Vagina (tissue), 2 donors: ENCODE data around the gene RHBG. TPM values are rescaled to one million over a fixed set of nuclear protein-coding genes. Genes with fewer than 3 reads are reported as not detected.

Experiments
- DNase-seq, 2 donors: peaks; one replicate each; pipeline ENCODE4 v3.0.0-alpha.2; 2017; ENCODE audit errors: extremely low spot score in 2 of 2
- H3K27ac ChIP-seq: fragments of 200-600 bp; sonication (generic); one replicate; pipeline ENCODE4 v1.5.1; 2019
- H3K27me3 ChIP-seq: fragments of 200-600 bp; sonication (generic); one replicate; pipeline ENCODE4 v1.5.1; 2019
- H3K36me3 ChIP-seq, 2 donors: fragments of 200-600 bp; sonication (generic); one replicate each; pipeline ENCODE4 v1.5.1; 2017 to 2019
- H3K4me1 ChIP-seq: fragments of 200-600 bp; sonication (generic); one replicate; pipeline ENCODE4 v1.5.1; 2019
- H3K4me3 ChIP-seq, 2 donors: fragments of 200-600 bp; sonication (generic); 1 replicate in 1 of 2; 2 replicates in 1 of 2; pipeline ENCODE4 v1.5.1; 2016 to 2019
- H3K9me3 ChIP-seq: fragments of 200-600 bp; sonication (generic); one replicate; pipeline ENCODE4 v1.5.1; 2019
- CTCF ChIP-seq, 3 experiments: fragments of 450-650 bp in 2 of 3; fragments of 200-600 bp in 1 of 3; sonication (generic) in 1 of 3; IDR thresholded peaks; one replicate each; pipeline ENCODE4 v1.5.1; 2017 to 2019; ENCODE audit warnings: antibody characterized with exemption in 3 of 3, mild to moderate bottlenecking in 2 of 3, moderate library complexity in 2 of 3
- POLR2A ChIP-seq, 2 donors: fragments of 450-650 bp; IDR thresholded peaks; one replicate each; pipeline ENCODE4 v1.6.1; 2017; ENCODE audit warnings: antibody characterized with exemption in 2 of 2, mild to moderate bottlenecking in 2 of 2, moderate library complexity in 2 of 2
- POLR2AphosphoS5 ChIP-seq, 2 donors: sonication (generic); formaldehyde crosslinking; IDR thresholded peaks; one replicate each; pipeline ENCODE4 v1.9.0; 2017; ENCODE audit warnings: antibody characterized with exemption in 2 of 2, mild to moderate bottlenecking in 2 of 2, low read depth in 1 of 2; ENCODE audit not compliant: insufficient read depth in 1 of 2
- intact Hi-C: fragments of 100-400 bp; cut with DNase I; formaldehyde crosslinking; loops from one replicate; pipeline ENCODE4 v1.15.1; 2023
- total RNA-seq: library from RNA; depleted of rRNA; stranded (reverse); fragments of >200 nt; gene quantifications from one replicate; pipeline ENCODE4 v1.2.3, GENCODE V29; 2016

RHBG gene
- total RNA-seq, 1 donor from 2014 or later, result not detected

- no peaks in the 10 kb centered on the region for H3K27me3 ChIP-seq
- intact Hi-C loops, result no loop called here
- H3K4me3 ChIP-seq, result no peak overlapping the region
- H3K27ac ChIP-seq, result no peak overlapping the region
- no peak for DNase-seq
- H3K36me3 ChIP-seq, result no peaks in the 10 kb centered on the region
- H3K9me3 ChIP-seq, result no peaks in the 10 kb centered on the region
- no peaks in the 10 kb centered on the region for H3K4me1 ChIP-seq
- TF ChIP-seq POLR2AphosphoS5 (IDR thresholded peaks at IDR 0.05; ENCODE audit: insufficient read depth in 1 of 2, low read depth in 1 of 2) (no peak), CTCF (IDR thresholded peaks at IDR 0.05) (no peak), POLR2A (IDR thresholded peaks at IDR 0.05) (no peak)
Observed at GRCh38 chr1:156360534-156360933, 8.5 kb upstream of the RHBG start.

GRCh38 chr1:156365754-156366153, 3.3 kb upstream of the RHBG start:
- no peaks in the 10 kb centered on the region for H3K27me3 ChIP-seq
- no peak for DNase-seq
- no peak overlapping the region for H3K27ac ChIP-seq
- intact Hi-C loops, result no loop called here
- H3K36me3 ChIP-seq, result no peaks in the 10 kb centered on the region
- H3K9me3 ChIP-seq, result no peaks in the 10 kb centered on the region
- peaks cover 11% of the 10 kb centered on the region for H3K4me1 ChIP-seq
- H3K4me3 ChIP-seq, result no peak overlapping the region
- no peak for TF ChIP-seq POLR2A (IDR thresholded peaks at IDR 0.05)
- TF ChIP-seq POLR2AphosphoS5 (IDR thresholded peaks at IDR 0.05; ENCODE audit: insufficient read depth in 1 of 2, low read depth in 1 of 2), result no peak

GRCh38 chr1:156366378-156367166, 2.4 kb upstream of the RHBG start:
- no peaks in the 10 kb centered on the region for H3K27me3 ChIP-seq
- intact Hi-C loops, result no loop called here
- no peak for DNase-seq

GRCh38 chr1:156367383-156368156, 1.4 kb upstream of the RHBG start:
- H3K27me3 ChIP-seq, result no peaks in the 10 kb centered on the region

More at GRCh38 chr1:156366378-156367166, 2.4 kb upstream of the RHBG start:
- H3K4me1 ChIP-seq, result peaks cover 11% of the 10 kb centered on the region
- no peaks in the 10 kb centered on the region for H3K36me3 ChIP-seq
- H3K27ac ChIP-seq, result no peak overlapping the region
- TF ChIP-seq CTCF (IDR thresholded peaks at IDR 0.05), result no peak
- TF ChIP-seq POLR2A (IDR thresholded peaks at IDR 0.05), result no peak
- TF ChIP-seq POLR2AphosphoS5 (IDR thresholded peaks at IDR 0.05; ENCODE audit: insufficient read depth in 1 of 2, low read depth in 1 of 2), result no peak
- H3K4me3 ChIP-seq, result no peak overlapping the region
- no peaks in the 10 kb centered on the region for H3K9me3 ChIP-seq

More at GRCh38 chr1:156367383-156368156, 1.4 kb upstream of the RHBG start:
- Histone ChIP-seq H3K36me3 (no peaks in the 10 kb centered on the region), H3K4me1 (peaks cover 11% of the 10 kb centered on the region), H3K9me3 (no peaks in the 10 kb centered on the region), H3K27ac (no peak overlapping the region), H3K4me3 (no peak overlapping the region)
- DNase-seq, result no peak
- intact Hi-C loops, result no loop called here
- no peak for TF ChIP-seq CTCF (IDR thresholded peaks at IDR 0.05)
- TF ChIP-seq POLR2A (IDR thresholded peaks at IDR 0.05), result no peak
- no peak for TF ChIP-seq POLR2AphosphoS5 (IDR thresholded peaks at IDR 0.05; ENCODE audit: insufficient read depth in 1 of 2, low read depth in 1 of 2)
